ENCODE measurements around the gene SLC4A1. TPM values are rescaled to one million over a fixed set of nuclear protein-coding genes. Genes with fewer than 3 reads are reported as not detected.

Gene SLC4A1
- total RNA-seq, 1 experiment from 2014 or later = 0.22 TPM

DNA sequence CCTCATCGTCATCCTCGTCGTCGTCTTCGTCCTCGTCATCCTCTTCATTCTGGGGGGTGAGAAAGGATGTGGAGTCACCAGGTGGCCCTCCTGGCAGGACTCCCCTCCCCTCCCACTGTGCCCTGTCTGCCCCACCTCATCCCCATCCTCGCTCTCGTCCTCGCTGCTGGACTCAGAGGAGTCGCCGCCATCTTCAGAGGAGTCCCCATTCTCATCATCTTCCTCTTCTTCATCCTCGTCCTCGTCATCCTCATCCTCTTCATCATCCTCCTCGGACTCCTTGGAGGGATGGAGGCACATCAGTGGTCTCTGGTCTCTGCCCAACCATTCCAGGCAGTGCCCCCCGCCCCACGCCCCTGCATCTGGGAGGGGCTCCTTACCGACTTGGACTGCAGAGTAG lies 60.6 kb downstream of the SLC4A1 start:
- no peak overlapping the region for H3K4me2 ChIP-seq (ENCODE audit: low read length)
- peaks cover 47 to 80% of the 10 kb centered on the region in 2 experiments for H3K4me1 ChIP-seq (ENCODE audit: control insufficient read depth in 1 of 2, insufficient read depth in 2 of 2, low read length in 2 of 2)
- no peaks in the 10 kb centered on the region for H3K9me2 ChIP-seq (ENCODE audit: insufficient read depth)
- H2AFZ ChIP-seq (ENCODE audit: low read depth, low read length, poor library complexity, severe bottlenecking) = no peak overlapping the region
- intact Hi-C loops (cut with micrococcal nuclease) = no loop called here
- BruUV-seq (replicated peaks) = no TSS peak
- no peak overlapping the region for H3K9ac ChIP-seq (ENCODE audit: low read length)
- ChIA-PET POLR2A (interaction anchor here (2.1 kb wide), 1 partner anchor 21 kb away, joined by 4 read pairs; the partner anchor contains the start of gene TMUB2), CTCF (interaction anchor here (1.3 to 2.6 kb wide), 3 partner anchors 11 to 316 kb away, joined by 5 to 11 read pairs (median 9); no protein-coding TSS in a partner anchor), RAD21 (ENCODE audit: low non-redundant PET in 1 of 2, low total read pairs in 2 of 2, uncharacterized antibody in 2 of 2, unreplicated experiment in 2 of 2) (interaction anchor here in 1 of 2 experiments (0.6 kb wide), 1 partner anchor 23 kb away, joined by 3 read pairs; no protein-coding TSS in a partner anchor)
- ATAC-seq = no peak
- H3K27ac ChIP-seq (ENCODE audit: low read depth, low read length) = no peak overlapping the region
- peaks cover 11% of the 10 kb centered on the region; the same call in 1 of the 2 replicates for H3K79me2 ChIP-seq (ENCODE audit: insufficient read depth, low read length)
- H3K36me3 ChIP-seq (ENCODE audit: control insufficient read depth in 1 of 2, insufficient read depth in 2 of 2, low read length in 2 of 2) = peaks cover 8 to 37% of the 10 kb centered on the region in 2 experiments; a peak in 3 of 4 replicates
- no peaks in the 10 kb centered on the region for H4K20me1 ChIP-seq (ENCODE audit: insufficient read depth)
- H3K9me3 ChIP-seq (ENCODE audit: control insufficient read depth in 1 of 2, insufficient read depth in 1 of 2, low read depth in 1 of 2, low read length in 2 of 2) = no peaks in the 10 kb centered on the region
- H3K4me3 ChIP-seq (replicated peaks in 1 of 2; ENCODE audit: low read depth in 1 of 2, low read length in 2 of 2) = no peak overlapping the region
- TF ChIP-seq, protein P1, sequence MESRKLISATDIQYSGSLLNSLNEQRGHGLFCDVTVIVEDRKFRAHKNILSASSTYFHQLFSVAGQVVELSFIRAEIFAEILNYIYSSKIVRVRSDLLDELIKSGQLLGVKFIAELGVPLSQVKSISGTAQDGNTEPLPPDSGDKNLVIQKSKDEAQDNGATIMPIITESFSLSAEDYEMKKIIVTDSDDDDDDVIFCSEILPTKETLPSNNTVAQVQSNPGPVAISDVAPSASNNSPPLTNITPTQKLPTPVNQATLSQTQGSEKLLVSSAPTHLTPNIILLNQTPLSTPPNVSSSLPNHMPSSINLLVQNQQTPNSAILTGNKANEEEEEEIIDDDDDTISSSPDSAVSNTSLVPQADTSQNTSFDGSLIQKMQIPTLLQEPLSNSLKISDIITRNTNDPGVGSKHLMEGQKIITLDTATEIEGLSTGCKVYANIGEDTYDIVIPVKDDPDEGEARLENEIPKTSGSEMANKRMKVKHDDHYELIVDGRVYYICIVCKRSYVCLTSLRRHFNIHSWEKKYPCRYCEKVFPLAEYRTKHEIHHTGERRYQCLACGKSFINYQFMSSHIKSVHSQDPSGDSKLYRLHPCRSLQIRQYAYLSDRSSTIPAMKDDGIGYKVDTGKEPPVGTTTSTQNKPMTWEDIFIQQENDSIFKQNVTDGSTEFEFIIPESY (IDR thresholded peaks at IDR 0.05; ENCODE audit: extremely low read depth, insufficient replicate concordance, low read length) = no peak
- no peak for TF ChIP-seq EGR1 (IDR thresholded peaks at IDR 0.05; ENCODE audit: low read depth)
- no peak for TF ChIP-seq SP1 (IDR thresholded peaks at IDR 0.05; ENCODE audit: low read depth)
- no peak for TF ChIP-seq ZFX (IDR thresholded peaks at IDR 0.05)
- TF ChIP-seq, protein P2, sequence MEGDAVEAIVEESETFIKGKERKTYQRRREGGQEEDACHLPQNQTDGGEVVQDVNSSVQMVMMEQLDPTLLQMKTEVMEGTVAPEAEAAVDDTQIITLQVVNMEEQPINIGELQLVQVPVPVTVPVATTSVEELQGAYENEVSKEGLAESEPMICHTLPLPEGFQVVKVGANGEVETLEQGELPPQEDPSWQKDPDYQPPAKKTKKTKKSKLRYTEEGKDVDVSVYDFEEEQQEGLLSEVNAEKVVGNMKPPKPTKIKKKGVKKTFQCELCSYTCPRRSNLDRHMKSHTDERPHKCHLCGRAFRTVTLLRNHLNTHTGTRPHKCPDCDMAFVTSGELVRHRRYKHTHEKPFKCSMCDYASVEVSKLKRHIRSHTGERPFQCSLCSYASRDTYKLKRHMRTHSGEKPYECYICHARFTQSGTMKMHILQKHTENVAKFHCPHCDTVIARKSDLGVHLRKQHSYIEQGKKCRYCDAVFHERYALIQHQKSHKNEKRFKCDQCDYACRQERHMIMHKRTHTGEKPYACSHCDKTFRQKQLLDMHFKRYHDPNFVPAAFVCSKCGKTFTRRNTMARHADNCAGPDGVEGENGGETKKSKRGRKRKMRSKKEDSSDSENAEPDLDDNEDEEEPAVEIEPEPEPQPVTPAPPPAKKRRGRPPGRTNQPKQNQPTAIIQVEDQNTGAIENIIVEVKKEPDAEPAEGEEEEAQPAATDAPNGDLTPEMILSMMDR (IDR thresholded peaks at IDR 0.05 in 2 of 3, conservative IDR thresholded peaks at IDR 0.05 in 1 of 3; ENCODE audit: borderline replicate concordance in 1 of 3, insufficient read depth in 1 of 3, low read depth in 2 of 3, low read length in 2 of 3) = no peak
- DNase-seq (ENCODE audit: low read depth, low spot score) = no peak
- H3K27me3 ChIP-seq (ENCODE audit: insufficient read depth, low read length) = no peaks in the 10 kb centered on the region
